Endothelial cell (in vitro differentiated cells): ENCODE results near the gene UTP11. TPM values are rescaled to one million over a fixed set of nuclear protein-coding genes. Genes with fewer than 3 reads are reported as not detected.
A peak's percentile ranks its signal among the peaks of the same experiment; 100 is the strongest.

Source experiments
- DNase-seq: peaks from one replicate; pipeline ENCODE4 v3.0.0; 2021; ENCODE audit warnings: low spot score
- H3K27ac Mint-ChIP-seq: one replicate; pipeline ENCODE4 v1.8.0; 2021; ENCODE audit warnings: mixed read lengths, inconsistent platforms; ENCODE audit not compliant: unreplicated experiment
- H3K27me3 Mint-ChIP-seq: one replicate; pipeline ENCODE4 v1.8.0; 2021; ENCODE audit warnings: mild to moderate bottlenecking, moderate library complexity, mixed read lengths, inconsistent platforms; ENCODE audit not compliant: unreplicated experiment
- H3K36me3 Mint-ChIP-seq: one replicate; pipeline ENCODE4 v1.8.0; 2021; ENCODE audit warnings: mild to moderate bottlenecking, low read depth, mixed read lengths, inconsistent platforms; ENCODE audit not compliant: unreplicated experiment
- H3K4me1 Mint-ChIP-seq: one replicate; pipeline ENCODE4 v1.8.0; 2021; ENCODE audit warnings: mild to moderate bottlenecking, mixed read lengths, inconsistent platforms; ENCODE audit not compliant: unreplicated experiment
- H3K4me3 Mint-ChIP-seq: one replicate; pipeline ENCODE4 v1.8.0; 2021; ENCODE audit warnings: mild to moderate bottlenecking, mixed read lengths, inconsistent platforms; ENCODE audit not compliant: unreplicated experiment
- H3K9me3 Mint-ChIP-seq: one replicate; pipeline ENCODE4 v1.8.0; 2021; ENCODE audit warnings: mixed read lengths, inconsistent platforms; ENCODE audit not compliant: unreplicated experiment
- CTCF ChIP-seq: fragments of 200-600 bp; sonication (generic); IDR thresholded peaks from one replicate; pipeline ENCODE4 v1.5.0; 2021; ENCODE audit warnings: antibody characterized with exemption; ENCODE audit not compliant: unreplicated experiment
- total RNA-seq: library from RNA; stranded (reverse); fragmentation: NEBNext Ultra II Directional; extraction: Animal tissue kit (Norgen Biotek cat#: 25700); gene quantifications from one replicate; pipeline ENCODE4 v1.2.1, GENCODE V29; 2021; ENCODE audit not compliant: unreplicated experiment

Gene UTP11
- total RNA-seq, 1 donor from 2014 or later, result 44.7 TPM

DNA sequence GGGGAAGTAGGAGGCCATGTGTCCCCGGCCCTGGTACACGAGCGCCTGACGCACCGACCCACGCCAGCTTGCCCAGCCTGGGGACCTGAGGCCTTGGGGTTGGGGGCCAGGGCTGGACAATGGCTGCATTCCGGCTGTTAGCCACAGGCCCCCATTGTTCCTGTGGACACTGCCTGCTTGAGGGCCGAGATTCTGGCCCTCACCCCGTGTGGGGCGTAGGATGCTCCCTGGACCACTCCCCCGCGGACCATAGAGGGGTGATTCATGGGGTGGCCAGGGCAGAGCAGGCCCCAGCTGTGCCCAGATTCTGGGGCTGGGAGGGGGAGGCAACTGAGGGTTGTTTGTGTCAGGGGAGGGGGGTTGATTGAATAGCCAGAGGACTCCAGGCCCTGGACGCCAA is 22.3 kb downstream of the UTP11 start:
- no peak overlapping the region for H3K27ac Mint-ChIP-seq

DNA sequence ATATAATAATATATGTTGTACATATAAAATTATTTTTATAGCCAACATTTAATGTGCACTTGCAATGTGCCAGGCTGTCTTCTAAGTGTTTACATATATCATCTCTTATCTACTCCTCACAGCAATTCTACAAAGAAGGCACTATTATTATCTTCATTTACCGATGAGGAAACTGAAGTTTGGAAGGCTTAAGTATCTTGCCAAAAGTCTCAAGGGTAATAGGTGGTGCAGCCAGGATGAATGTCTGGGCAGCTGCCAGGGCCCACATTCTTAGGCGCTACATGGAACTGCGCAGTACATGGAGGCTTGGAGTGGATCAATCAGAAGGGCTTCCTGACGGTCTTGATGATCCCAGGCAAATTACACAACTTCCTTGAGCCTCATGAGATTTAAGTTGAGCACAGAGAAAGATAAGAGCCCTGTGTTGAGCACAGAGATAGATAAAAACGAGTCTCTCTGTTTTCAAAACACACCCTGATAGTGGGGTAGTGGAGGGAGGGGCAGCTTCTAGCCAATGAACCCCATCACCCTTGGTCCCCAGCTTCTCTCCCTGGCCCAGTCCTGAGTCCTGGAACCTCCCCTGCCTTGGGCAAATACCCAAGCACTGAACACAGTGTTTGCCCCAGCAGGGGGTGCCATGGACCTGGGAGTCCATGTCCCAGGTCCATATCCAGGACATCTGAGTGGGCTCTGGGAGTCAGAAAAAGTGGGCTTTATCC is 24.8 kb downstream of the UTP11 start:
- TF ChIP-seq CTCF, result peak; percentile 30
- peaks cover 3% of the 10 kb centered on the region for H3K36me3 Mint-ChIP-seq
- no peak overlapping the region for H3K4me3 Mint-ChIP-seq
- no peaks in the 10 kb centered on the region for H3K9me3 Mint-ChIP-seq
- H3K27me3 Mint-ChIP-seq, result peaks cover 4% of the 10 kb centered on the region
- H3K27ac Mint-ChIP-seq, result no peak overlapping the region
- peak; percentile 53 for DNase-seq
- H3K4me1 Mint-ChIP-seq, result peaks cover 9% of the 10 kb centered on the region

More for the DNA sequence above, 22.3 kb downstream of the UTP11 start:
- no peak for DNase-seq
- no peaks in the 10 kb centered on the region for H3K36me3 Mint-ChIP-seq
- no peaks in the 10 kb centered on the region for H3K9me3 Mint-ChIP-seq
- H3K4me1 Mint-ChIP-seq, result peaks cover 6% of the 10 kb centered on the region
- H3K27me3 Mint-ChIP-seq, result peaks cover 2% of the 10 kb centered on the region
- H3K4me3 Mint-ChIP-seq, result no peak overlapping the region
- no peak for TF ChIP-seq CTCF

GRCh38 chr1:38038861-38039260 is 26.3 kb downstream of the UTP11 start:
- no peak for TF ChIP-seq CTCF
- no peak for DNase-seq
- Mint-ChIP-seq H3K27ac (no peak overlapping the region), H3K4me1 (peaks cover 19% of the 10 kb centered on the region), H3K36me3 (peaks cover 3% of the 10 kb centered on the region), H3K4me3 (no peak overlapping the region), H3K27me3 (peaks cover 6% of the 10 kb centered on the region), H3K9me3 (no peaks in the 10 kb centered on the region)

DNA sequence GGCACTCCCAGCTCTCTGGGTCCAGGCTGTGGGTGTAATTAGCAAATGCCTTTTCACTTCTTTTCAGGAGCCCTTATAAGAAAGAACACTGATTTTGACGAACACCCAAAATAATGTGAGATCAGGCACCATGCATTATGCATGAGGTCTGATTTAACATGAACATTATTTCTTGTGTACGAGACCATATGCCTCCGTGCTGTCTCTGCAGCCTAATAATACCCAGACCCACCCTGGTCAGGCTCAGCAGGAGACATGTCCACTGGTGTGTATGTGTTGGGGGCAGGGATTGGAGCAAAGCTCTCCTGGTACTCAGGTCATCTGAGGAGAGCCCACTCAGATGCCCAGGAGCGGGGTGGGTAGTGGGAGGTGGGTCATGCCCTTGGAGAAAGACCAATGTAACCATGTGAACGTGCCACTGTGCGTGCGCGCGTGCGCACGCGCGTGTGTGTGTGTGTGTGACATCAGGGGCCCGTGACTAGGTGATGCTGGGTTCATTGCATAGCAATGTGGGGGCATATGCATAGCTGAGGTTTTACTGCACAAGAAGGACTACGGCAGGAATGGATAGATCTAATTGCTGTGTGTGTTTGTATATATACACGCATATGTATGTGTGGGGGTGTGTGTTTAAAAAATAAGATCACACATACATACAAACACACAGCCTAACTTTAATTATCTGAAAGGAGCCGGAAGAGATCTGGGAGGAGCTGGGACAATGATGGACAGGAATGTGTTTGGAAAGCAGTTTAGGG is 27.0 kb downstream of the UTP11 start:
- DNase-seq, result no peak
- H3K36me3 Mint-ChIP-seq, result peaks cover 3% of the 10 kb centered on the region
- peaks cover 6% of the 10 kb centered on the region for H3K27me3 Mint-ChIP-seq
- TF ChIP-seq CTCF, result no peak
- no peaks in the 10 kb centered on the region for H3K9me3 Mint-ChIP-seq
- no peak overlapping the region for H3K27ac Mint-ChIP-seq
- H3K4me1 Mint-ChIP-seq, result peaks cover 22% of the 10 kb centered on the region
- H3K4me3 Mint-ChIP-seq, result no peak overlapping the region
